ENCODE results near the gene NFATC3.

Gene NFATC3

DNA sequence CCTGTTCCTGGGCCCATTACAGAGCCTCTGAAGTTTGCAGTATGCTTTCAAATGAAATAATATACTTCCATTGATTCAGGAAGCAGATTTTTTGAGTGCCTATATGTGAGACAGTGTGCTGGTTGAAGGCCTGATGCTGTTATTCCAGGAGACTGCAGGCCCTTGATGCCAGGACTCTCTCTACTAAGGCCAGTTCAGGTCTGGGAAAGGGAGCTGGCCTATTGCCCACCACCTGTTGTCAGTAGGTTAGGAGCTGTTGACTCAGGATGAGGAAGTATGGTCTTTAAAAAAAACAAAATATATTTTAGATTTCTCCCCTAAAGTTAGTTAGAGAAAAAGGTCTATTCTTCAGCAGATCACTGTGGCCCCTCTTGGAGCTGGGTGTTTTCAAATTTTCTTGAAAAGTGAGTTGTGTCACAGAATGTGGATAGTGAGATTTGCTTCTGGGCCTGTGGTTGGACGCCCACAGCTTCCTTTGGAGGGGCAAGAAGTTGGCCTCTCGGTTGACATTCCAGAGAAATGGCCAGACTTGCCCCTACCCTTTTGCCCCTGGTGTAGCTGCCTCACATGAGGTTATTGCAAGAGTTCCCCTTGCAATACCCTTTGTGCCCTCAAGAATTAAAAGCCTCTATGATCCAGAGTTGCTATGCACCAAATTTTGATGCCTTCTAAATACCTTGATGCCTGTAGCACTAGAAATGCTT is 142.8 kb downstream of the NFATC3 start:
- Histone ChIP-seq H3K23ac (ENCODE audit: low read length) (no peak overlapping the region), H3K79me1 (ENCODE audit: low read length) (no peaks in the 10 kb centered on the region), H3K27ac (ENCODE audit: low read depth, low read length) (no peak overlapping the region), H4K12ac (ENCODE audit: low read depth, low read length) (no peak overlapping the region), H4K91ac (ENCODE audit: low read depth, low read length) (no peak overlapping the region), H3K36me3 (ENCODE audit: control insufficient read depth in 1 of 2, insufficient read depth in 2 of 2, low read length in 2 of 2) (peaks cover 35 to 40% of the 10 kb centered on the region in 2 experiments), H2BK5ac (ENCODE audit: low read depth, low read length, poor library complexity) (no peak overlapping the region), H2BK120ac (ENCODE audit: insufficient read depth, low read length, poor library complexity) (no peak overlapping the region), H3K14ac (ENCODE audit: low read length) (no peak overlapping the region), H3K18ac (ENCODE audit: low read length) (no peak overlapping the region), H2AK5ac (ENCODE audit: low read length) (no peak overlapping the region), H3K27me3 (ENCODE audit: insufficient read depth, low read length) (no peaks in the 10 kb centered on the region), H3K4me1 (ENCODE audit: control insufficient read depth in 1 of 2, insufficient read depth in 2 of 2, low read length in 2 of 2) (no peaks in the 10 kb centered on the region), H3K4ac (ENCODE audit: low read depth, low read length) (no peak overlapping the region), H3K79me2 (ENCODE audit: control insufficient read depth, insufficient read depth, low read length, poor library complexity) (no peaks in the 10 kb centered on the region), H3K4me2 (ENCODE audit: low read length) (no peak overlapping the region), H3K9ac (ENCODE audit: low read length) (no peak overlapping the region), H2AFZ (ENCODE audit: insufficient read depth, low read length, poor library complexity) (no peak overlapping the region), H3K9me3 (ENCODE audit: insufficient read depth, low read depth, low read length) (no peaks in the 10 kb centered on the region), H2BK12ac (ENCODE audit: low read length) (no peak overlapping the region), H3K4me3 (ENCODE audit: low read depth, low read length) (no peak overlapping the region), H4K8ac (ENCODE audit: low read depth, low read length) (no peak overlapping the region)
- no peak for DNase-seq
- WGBS (ENCODE audit: extremely low coverage, insufficient coverage, insufficient read length): no CpG with 5 or more reads among the region's 2 CpGs

DNA sequence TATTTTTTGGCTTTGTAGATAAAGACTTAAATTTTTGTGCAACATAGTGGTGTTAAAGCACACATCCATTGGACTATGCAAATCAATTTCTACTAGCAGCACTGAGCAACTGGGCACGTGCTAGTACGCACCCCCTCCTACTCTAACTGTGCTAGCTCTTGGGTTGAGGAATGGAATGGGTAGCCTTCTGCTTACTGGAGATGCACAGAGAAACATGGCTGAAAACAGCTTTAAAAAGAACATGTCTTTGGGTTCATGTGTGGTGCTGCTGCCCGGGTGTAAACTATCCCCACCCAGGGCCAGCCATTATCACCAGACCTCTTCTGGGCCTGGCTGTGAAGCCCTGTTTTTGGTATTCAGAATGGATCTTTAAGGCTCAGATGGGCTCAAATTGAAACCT is 143.5 kb downstream of the NFATC3 start:
- Histone ChIP-seq H2BK5ac (ENCODE audit: low read depth, low read length, poor library complexity) (no peak overlapping the region), H3K9ac (ENCODE audit: low read length) (no peak overlapping the region), H3K79me2 (ENCODE audit: control insufficient read depth, insufficient read depth, low read length, poor library complexity) (no peaks in the 10 kb centered on the region), H2BK12ac (ENCODE audit: low read length) (no peak overlapping the region), H2AFZ (ENCODE audit: insufficient read depth, low read length, poor library complexity) (no peak overlapping the region), H3K4me1 (ENCODE audit: control insufficient read depth in 1 of 2, insufficient read depth in 2 of 2, low read length in 2 of 2) (peaks cover 2 to 5% of the 10 kb centered on the region in 2 experiments), H3K27ac (ENCODE audit: low read depth, low read length) (no peak overlapping the region), H3K36me3 (ENCODE audit: control insufficient read depth in 1 of 2, insufficient read depth in 2 of 2, low read length in 2 of 2) (peaks cover 35 to 42% of the 10 kb centered on the region in 2 experiments), H3K9me3 (ENCODE audit: insufficient read depth, low read depth, low read length) (no peaks in the 10 kb centered on the region), H4K12ac (ENCODE audit: low read depth, low read length) (no peak overlapping the region), H3K4me2 (ENCODE audit: low read length) (no peak overlapping the region), H4K8ac (ENCODE audit: low read depth, low read length) (no peak overlapping the region), H3K27me3 (ENCODE audit: insufficient read depth, low read length) (no peaks in the 10 kb centered on the region), H4K91ac (ENCODE audit: low read depth, low read length) (no peak overlapping the region), H2AK5ac (ENCODE audit: low read length) (no peak overlapping the region), H2BK120ac (ENCODE audit: insufficient read depth, low read length, poor library complexity) (no peak overlapping the region), H3K14ac (ENCODE audit: low read length) (no peak overlapping the region), H3K23ac (ENCODE audit: low read length) (no peak overlapping the region), H3K79me1 (ENCODE audit: low read length) (no peaks in the 10 kb centered on the region), H3K4me3 (ENCODE audit: low read depth, low read length) (no peak overlapping the region), H3K4ac (ENCODE audit: low read depth, low read length) (no peak overlapping the region), H3K18ac (ENCODE audit: low read length) (no peak overlapping the region)
- DNase-seq: no peak
- no CpG with 5 or more reads among the region's 3 CpGs for WGBS (ENCODE audit: extremely low coverage, insufficient coverage, insufficient read length)

DNA sequence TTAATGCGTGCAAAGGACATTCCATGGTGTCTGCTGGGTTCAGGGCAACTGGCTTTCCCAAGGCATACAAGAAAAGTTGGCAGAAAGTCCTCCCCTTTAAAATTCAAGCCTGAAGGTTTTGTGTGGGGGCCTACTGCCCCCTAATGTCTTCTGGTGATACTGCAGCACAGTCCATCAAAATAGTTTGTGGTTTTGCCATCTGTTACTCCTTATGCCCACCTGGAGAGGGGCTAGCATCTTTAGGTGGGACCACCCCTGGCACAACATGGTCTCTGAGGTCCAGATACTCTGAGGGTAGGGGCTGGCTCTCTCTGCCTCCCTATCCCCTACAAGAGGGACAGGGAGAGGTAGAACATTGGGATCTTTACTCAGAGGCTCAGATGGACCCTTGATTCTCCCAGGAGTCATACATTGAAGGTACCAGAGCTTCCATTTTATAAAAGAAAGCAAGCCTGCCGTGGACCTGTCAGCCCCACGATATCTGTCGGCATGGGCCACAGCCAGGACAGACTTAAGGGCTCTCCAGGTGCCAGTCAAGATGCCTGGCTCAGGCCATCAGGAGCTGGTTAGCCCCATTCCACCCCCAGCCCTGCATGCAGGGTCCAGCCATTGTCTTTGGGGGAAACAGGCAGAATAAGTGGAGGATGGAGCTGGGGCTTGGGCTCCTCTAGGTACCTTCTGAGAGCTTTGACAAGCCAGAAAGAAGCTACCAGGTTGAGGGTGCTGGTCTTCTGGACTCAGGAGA is 144.4 kb downstream of the NFATC3 start:
- no peak overlapping the region for H2BK12ac ChIP-seq (ENCODE audit: low read length)
- H3K4me1 ChIP-seq (ENCODE audit: control insufficient read depth in 1 of 2, insufficient read depth in 2 of 2, low read length in 2 of 2): peaks cover 12 to 14% of the 10 kb centered on the region in 2 experiments
- H4K91ac ChIP-seq (ENCODE audit: low read depth, low read length): no peak overlapping the region
- no peak overlapping the region for H2BK120ac ChIP-seq (ENCODE audit: insufficient read depth, low read length, poor library complexity)
- H3K9ac ChIP-seq (ENCODE audit: low read length): no peak overlapping the region
- H2AK5ac ChIP-seq (ENCODE audit: low read length): no peak overlapping the region
- no peaks in the 10 kb centered on the region for H3K79me2 ChIP-seq (ENCODE audit: control insufficient read depth, insufficient read depth, low read length, poor library complexity)
- H2AFZ ChIP-seq (ENCODE audit: insufficient read depth, low read length, poor library complexity): no peak overlapping the region
- peak; percentile 42 to 80 for DNase-seq
- H3K27ac ChIP-seq (ENCODE audit: low read depth, low read length): no peak overlapping the region
- H4K8ac ChIP-seq (ENCODE audit: low read depth, low read length): no peak overlapping the region
- H3K14ac ChIP-seq (ENCODE audit: low read length): no peak overlapping the region
- H3K27me3 ChIP-seq (ENCODE audit: insufficient read depth, low read length): no peaks in the 10 kb centered on the region
- H3K23ac ChIP-seq (ENCODE audit: low read length): no peak overlapping the region
- no CpG with 5 or more reads among the region's 4 CpGs for WGBS (ENCODE audit: extremely low coverage, insufficient coverage, insufficient read length)
- H3K36me3 ChIP-seq (ENCODE audit: control insufficient read depth in 1 of 2, insufficient read depth in 2 of 2, low read length in 2 of 2): peaks cover 35 to 42% of the 10 kb centered on the region in 2 experiments
- H3K4ac ChIP-seq (ENCODE audit: low read depth, low read length): no peak overlapping the region
- no peak overlapping the region for H2BK5ac ChIP-seq (ENCODE audit: low read depth, low read length, poor library complexity)
- no peak overlapping the region for H3K4me3 ChIP-seq (ENCODE audit: low read depth, low read length)
- H3K18ac ChIP-seq (ENCODE audit: low read length): no peak overlapping the region
- H3K4me2 ChIP-seq (ENCODE audit: low read length): no peak overlapping the region
- no peaks in the 10 kb centered on the region for H3K79me1 ChIP-seq (ENCODE audit: low read length)
- no peaks in the 10 kb centered on the region for H3K9me3 ChIP-seq (ENCODE audit: insufficient read depth, low read depth, low read length)
- no peak overlapping the region for H4K12ac ChIP-seq (ENCODE audit: low read depth, low read length)

DNA sequence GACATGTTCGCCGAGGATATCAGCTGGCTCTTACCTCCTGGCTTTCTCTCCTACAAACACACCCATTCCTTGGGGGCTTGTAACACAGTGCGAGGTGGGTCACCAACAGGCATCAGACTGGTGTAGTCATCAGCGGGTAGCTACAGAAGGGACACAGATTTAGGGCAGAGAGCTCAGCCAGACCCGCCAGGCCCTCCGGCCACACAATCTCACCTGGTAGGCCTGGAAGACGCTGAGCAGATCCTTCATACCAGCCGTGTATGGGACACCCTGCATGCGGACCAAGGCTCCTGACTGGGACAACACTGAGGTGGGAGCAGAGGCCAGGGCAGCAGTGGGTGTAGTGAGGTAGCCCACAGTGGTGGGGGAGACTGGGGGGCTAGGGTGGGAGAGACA is 145.0 kb downstream of the NFATC3 start:
- no peak overlapping the region for H2BK120ac ChIP-seq (ENCODE audit: insufficient read depth, low read length, poor library complexity)
- H3K23ac ChIP-seq (ENCODE audit: low read length): no peak overlapping the region
- no peak overlapping the region for H2AFZ ChIP-seq (ENCODE audit: insufficient read depth, low read length, poor library complexity)
- no peak overlapping the region for H2BK5ac ChIP-seq (ENCODE audit: low read depth, low read length, poor library complexity)
- no peak overlapping the region for H3K27ac ChIP-seq (ENCODE audit: low read depth, low read length)
- no peaks in the 10 kb centered on the region for H3K27me3 ChIP-seq (ENCODE audit: insufficient read depth, low read length)
- DNase-seq: no peak
- H2BK12ac ChIP-seq (ENCODE audit: low read length): no peak overlapping the region
- H4K91ac ChIP-seq (ENCODE audit: low read depth, low read length): no peak overlapping the region
- no peaks in the 10 kb centered on the region for H3K9me3 ChIP-seq (ENCODE audit: insufficient read depth, low read depth, low read length)
- H3K36me3 ChIP-seq (ENCODE audit: control insufficient read depth in 1 of 2, insufficient read depth in 2 of 2, low read length in 2 of 2): peaks cover 35 to 42% of the 10 kb centered on the region in 2 experiments
- no peak overlapping the region for H3K9ac ChIP-seq (ENCODE audit: low read length)
- H3K18ac ChIP-seq (ENCODE audit: low read length): no peak overlapping the region
- WGBS (ENCODE audit: extremely low coverage, insufficient coverage, insufficient read length): no CpG with 5 or more reads among the region's 9 CpGs
- no peak overlapping the region for H4K8ac ChIP-seq (ENCODE audit: low read depth, low read length)
- no peak overlapping the region for H3K14ac ChIP-seq (ENCODE audit: low read length)
- H3K4me1 ChIP-seq (ENCODE audit: control insufficient read depth in 1 of 2, insufficient read depth in 2 of 2, low read length in 2 of 2): peaks cover 13 to 18% of the 10 kb centered on the region in 2 experiments
- H3K4me2 ChIP-seq (ENCODE audit: low read length): no peak overlapping the region
- no peak overlapping the region for H4K12ac ChIP-seq (ENCODE audit: low read depth, low read length)
- peaks cover 3% of the 10 kb centered on the region for H3K79me2 ChIP-seq (ENCODE audit: control insufficient read depth, insufficient read depth, low read length, poor library complexity)
- peaks cover 3% of the 10 kb centered on the region for H3K79me1 ChIP-seq (ENCODE audit: low read length)
- no peak overlapping the region for H2AK5ac ChIP-seq (ENCODE audit: low read length)
- H3K4me3 ChIP-seq (ENCODE audit: low read depth, low read length): no peak overlapping the region
- H3K4ac ChIP-seq (ENCODE audit: low read depth, low read length): no peak overlapping the region
